ENCODE results near the gene GALNT10. TPM values are rescaled to one million over a fixed set of nuclear protein-coding genes. Genes with fewer than 3 reads are reported as not detected.

GALNT10 gene
- total and polyA plus RNA-seq, 2 of the 4 experiments (the other 2 are of a cell fraction) = 46.2 to 67.0 TPM

DNA sequence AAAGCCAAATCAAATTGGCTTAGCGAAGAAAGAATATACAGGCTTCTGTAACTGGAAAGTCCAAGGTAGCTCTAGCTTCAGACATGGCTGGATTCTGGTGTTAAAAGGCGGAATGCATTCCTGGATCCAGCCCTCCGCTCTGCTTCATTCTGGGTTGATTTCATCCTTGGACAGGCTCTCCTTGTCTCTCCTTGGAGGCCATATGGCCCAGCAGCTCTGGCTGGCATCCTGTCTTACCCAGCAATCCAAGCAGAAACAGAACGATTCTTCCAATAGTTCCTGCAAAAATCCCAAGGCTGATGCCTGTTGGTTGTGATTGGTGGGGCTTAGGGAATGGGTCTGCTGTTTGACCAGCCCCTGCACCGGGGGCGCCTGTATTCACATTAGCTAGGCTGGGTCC, 218.3 kb downstream of the GALNT10 start:
- H4K5ac ChIP-seq (ENCODE audit: low read depth, low read length) = no peak overlapping the region
- no peak overlapping the region for H3K56ac ChIP-seq (ENCODE audit: extremely low read depth, insufficient read depth, low read length)
- ChIA-PET POLR2A (ENCODE audit: unreplicated experiment) (no interaction called here), CTCF (interaction anchor here (0.5 to 1.1 kb wide), 2 partner anchors 212 to 430 kb away, joined by 3 read pairs; no protein-coding TSS in a partner anchor)
- no peak for ATAC-seq (ENCODE audit: low read depth)
- in situ Hi-C loops (cut with MboI; ENCODE audit: low sequenced_read_pairs) = loop anchor here (5.0 kb wide), 2 partner anchors 222 to 337 kb away; no protein-coding TSS in a partner anchor
- no peak overlapping the region for H4K91ac ChIP-seq (ENCODE audit: insufficient read depth, low read depth, low read length)
- H2AK9ac ChIP-seq (replicated peaks; ENCODE audit: low read depth, low read length, poor library complexity) = no peak overlapping the region
- no peak overlapping the region for H3K9ac ChIP-seq (ENCODE audit: low read depth, low read length)
- no TSS peak for BruUV-seq (replicated peaks)
- H2AFZ ChIP-seq (replicated peaks; ENCODE audit: low read length, poor library complexity) = no peak overlapping the region
- H4K20me1 ChIP-seq (ENCODE audit: insufficient read depth, low read length) = no peaks in the 10 kb centered on the region
- no peak overlapping the region for H2BK15ac ChIP-seq (ENCODE audit: low read depth, low read length)
- H3K14ac ChIP-seq (replicated peaks; ENCODE audit: low read depth, low read length) = no peak overlapping the region
- no peak overlapping the region for H4K8ac ChIP-seq (ENCODE audit: low read depth in 2 of 2, low read length in 2 of 2)
- H3K27me3 ChIP-seq (ENCODE audit: control insufficient read depth, insufficient read depth, low read length) = no peaks in the 10 kb centered on the region
- H2BK5ac ChIP-seq (ENCODE audit: low read depth, low read length, poor library complexity, severe bottlenecking) = no peak overlapping the region
- H2BK20ac ChIP-seq (ENCODE audit: low read depth, low read length) = no peak overlapping the region
- H3K23ac ChIP-seq (ENCODE audit: low read depth, low read length) = no peak overlapping the region
- H3K4me3 ChIP-seq (ENCODE audit: insufficient read depth, low read depth, low read length) = no peak overlapping the region
- H3K18ac ChIP-seq (ENCODE audit: low read depth, low read length) = no peak overlapping the region
- H3K79me1 ChIP-seq (ENCODE audit: low read depth in 1 of 2, low read length in 2 of 2) = peaks cover 0 to 9% of the 10 kb centered on the region in 2 experiments; a peak in 2 of 4 replicates
- dilution Hi-C loops (cut with HindIII; ENCODE audit: low sequenced_read_pairs, unreplicated experiment) = no loop called here
- H3K27ac ChIP-seq (ENCODE audit: insufficient read depth, low read length) = no peak overlapping the region
- 100% methylated on average over 2 of the region's 6 CpGs; no CpG with 5 or more reads in 1 of the 2 experiments for WGBS, 2 experiments (ENCODE audit: extremely low coverage in 2 of 2, insufficient read length in 1 of 2)
- H3K4me2 ChIP-seq (ENCODE audit: low read depth, low read length) = no peak overlapping the region
- peaks cover 3% of the 10 kb centered on the region; the same call in 1 of the 2 replicates for H3K4me1 ChIP-seq (ENCODE audit: control insufficient read depth, insufficient read depth, low read length)
- no peak overlapping the region for H2AK5ac ChIP-seq (ENCODE audit: low read depth, low read length)
- DNase-seq = no peak
- no peak overlapping the region for H2BK120ac ChIP-seq (ENCODE audit: low read depth, low read length)
- H3K9me1 ChIP-seq (ENCODE audit: insufficient read depth, low read length) = peaks cover 3% of the 10 kb centered on the region; the same call in 1 of the 2 replicates
- no peak overlapping the region for H3K4ac ChIP-seq (ENCODE audit: low read depth, low read length)
- H3K36me3 ChIP-seq (ENCODE audit: control insufficient read depth, insufficient read depth, low read length) = peaks cover 26% of the 10 kb centered on the region
- no peaks in the 10 kb centered on the region for H3K9me3 ChIP-seq (ENCODE audit: control insufficient read depth, insufficient read depth, low read length)
- intact Hi-C loops (cut with micrococcal nuclease) = no loop called here
- TF ChIP-seq, protein P1, sequence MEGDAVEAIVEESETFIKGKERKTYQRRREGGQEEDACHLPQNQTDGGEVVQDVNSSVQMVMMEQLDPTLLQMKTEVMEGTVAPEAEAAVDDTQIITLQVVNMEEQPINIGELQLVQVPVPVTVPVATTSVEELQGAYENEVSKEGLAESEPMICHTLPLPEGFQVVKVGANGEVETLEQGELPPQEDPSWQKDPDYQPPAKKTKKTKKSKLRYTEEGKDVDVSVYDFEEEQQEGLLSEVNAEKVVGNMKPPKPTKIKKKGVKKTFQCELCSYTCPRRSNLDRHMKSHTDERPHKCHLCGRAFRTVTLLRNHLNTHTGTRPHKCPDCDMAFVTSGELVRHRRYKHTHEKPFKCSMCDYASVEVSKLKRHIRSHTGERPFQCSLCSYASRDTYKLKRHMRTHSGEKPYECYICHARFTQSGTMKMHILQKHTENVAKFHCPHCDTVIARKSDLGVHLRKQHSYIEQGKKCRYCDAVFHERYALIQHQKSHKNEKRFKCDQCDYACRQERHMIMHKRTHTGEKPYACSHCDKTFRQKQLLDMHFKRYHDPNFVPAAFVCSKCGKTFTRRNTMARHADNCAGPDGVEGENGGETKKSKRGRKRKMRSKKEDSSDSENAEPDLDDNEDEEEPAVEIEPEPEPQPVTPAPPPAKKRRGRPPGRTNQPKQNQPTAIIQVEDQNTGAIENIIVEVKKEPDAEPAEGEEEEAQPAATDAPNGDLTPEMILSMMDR (conservative IDR thresholded peaks at IDR 0.05; ENCODE audit: low read depth, low read length) = no peak
- TF ChIP-seq RAD21 (IDR thresholded peaks at IDR 0.05; ENCODE audit: low read length) (no peak), MXI1 (IDR thresholded peaks at IDR 0.05; ENCODE audit: borderline replicate concordance, low read depth, low read length) (no peak), NFE2L2 (IDR thresholded peaks at IDR 0.05; ENCODE audit: low read depth, low read length) (no peak), BHLHE40 (IDR thresholded peaks at IDR 0.05; ENCODE audit: low read depth, low read length) (no peak), CHD1 (IDR thresholded peaks at IDR 0.05; ENCODE audit: low read depth, low read length) (no peak), RFX5 (IDR thresholded peaks at IDR 0.05; ENCODE audit: low read depth, low read length) (no peak), RCOR1 (IDR thresholded peaks at IDR 0.05; ENCODE audit: insufficient replicate concordance, low read length) (no peak), POLR2A (IDR thresholded peaks at IDR 0.05; ENCODE audit: low read depth, low read length) (no peak)
- TF ChIP-seq, protein P2, sequence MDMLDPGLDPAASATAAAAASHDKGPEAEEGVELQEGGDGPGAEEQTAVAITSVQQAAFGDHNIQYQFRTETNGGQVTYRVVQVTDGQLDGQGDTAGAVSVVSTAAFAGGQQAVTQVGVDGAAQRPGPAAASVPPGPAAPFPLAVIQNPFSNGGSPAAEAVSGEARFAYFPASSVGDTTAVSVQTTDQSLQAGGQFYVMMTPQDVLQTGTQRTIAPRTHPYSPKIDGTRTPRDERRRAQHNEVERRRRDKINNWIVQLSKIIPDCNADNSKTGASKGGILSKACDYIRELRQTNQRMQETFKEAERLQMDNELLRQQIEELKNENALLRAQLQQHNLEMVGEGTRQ (IDR thresholded peaks at IDR 0.05; ENCODE audit: low read depth, low read length) = no peak

All from IMR-90 (cell line).